ENCODE data around the gene KLK12.

GRCh38 chr19:51027126-51027806, 7.5 kb downstream of the KLK12 start:
- no peak for TF ChIP-seq ZNF311 (CRISPR knock-in tag; IDR thresholded peaks at IDR 0.05)
- TF ChIP-seq POLR2A (conservative IDR thresholded peaks at IDR 0.05), result no peak
- TF ChIP-seq CTCF (IDR thresholded peaks at IDR 0.05 in 2 of 3, conservative IDR thresholded peaks at IDR 0.05 in 1 of 3; ENCODE audit: insufficient read depth in 2 of 3, low read depth in 1 of 3, low read length in 3 of 3), result no peak
- TF ChIP-seq POLR2AphosphoS2 (IDR thresholded peaks at IDR 0.05; ENCODE audit: low read length), result no peak

All from K562 (cell line).